COR-L47 (cell line): ENCODE data around the gene HACD2.
"Not testable (repeated sequence)": the region's sequence is repeated elsewhere in the genome, so short reads cannot be mapped to it uniquely, and the experiment has no call there.

Source experiments
- DNase-seq: peaks from one replicate; lab custom pipeline; 2025; lab: John Stamatoyannopoulos, UW

HACD2 gene, protein sequence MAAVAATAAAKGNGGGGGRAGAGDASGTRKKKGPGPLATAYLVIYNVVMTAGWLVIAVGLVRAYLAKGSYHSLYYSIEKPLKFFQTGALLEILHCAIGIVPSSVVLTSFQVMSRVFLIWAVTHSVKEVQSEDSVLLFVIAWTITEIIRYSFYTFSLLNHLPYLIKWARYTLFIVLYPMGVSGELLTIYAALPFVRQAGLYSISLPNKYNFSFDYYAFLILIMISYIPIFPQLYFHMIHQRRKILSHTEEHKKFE

DNA sequence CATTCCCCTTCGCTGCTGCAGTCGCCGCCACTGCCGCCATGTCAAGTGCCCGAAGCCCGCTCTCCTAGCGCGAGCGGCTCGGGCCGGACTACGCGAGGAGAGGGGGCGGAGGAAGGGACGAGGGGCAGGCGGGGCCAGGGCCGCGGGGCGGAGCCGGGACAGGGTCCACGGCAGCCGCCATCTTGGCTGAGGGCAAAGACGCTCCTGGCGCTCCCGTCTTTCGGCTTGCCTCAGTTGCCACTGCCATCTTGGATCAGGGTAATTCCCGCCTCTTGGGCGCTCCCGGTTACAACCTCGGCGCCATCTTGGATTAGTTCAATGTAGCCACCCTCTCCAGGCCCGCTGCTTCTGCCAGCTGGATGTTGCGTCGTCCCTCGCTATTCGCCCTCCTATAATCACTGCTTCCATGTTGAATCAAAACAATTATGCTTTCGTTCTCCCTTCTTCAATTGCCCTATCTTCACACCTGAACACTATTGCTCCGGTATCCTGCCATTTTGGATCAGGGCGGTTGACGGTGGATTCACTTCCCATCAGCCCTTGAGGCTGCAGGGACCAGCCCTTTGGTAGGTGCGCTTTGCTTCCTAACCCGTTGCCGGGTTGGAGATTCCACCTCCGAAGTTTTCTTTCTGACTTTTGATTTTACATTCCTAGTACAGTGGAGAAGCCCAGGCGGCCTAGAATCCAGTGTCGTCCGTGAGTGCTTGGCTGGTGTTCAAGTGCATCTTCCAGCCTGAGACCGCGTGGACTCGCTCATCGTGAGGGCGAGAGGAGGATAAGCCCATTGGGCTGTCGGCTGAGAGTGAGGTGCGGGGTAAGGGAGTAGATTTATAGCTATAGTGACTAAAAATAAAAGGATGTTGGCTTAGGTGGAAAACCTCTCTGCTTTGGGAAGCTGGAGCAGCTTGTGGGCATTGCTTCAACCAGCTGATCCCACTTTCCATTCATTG lies at the start of gene HACD2:
HACD2 (minus strand) TSS at position 66 of the 950 bp plus-strand sequence; CDS start at position 40, 26 bp downstream.
- DNase-seq = peak; percentile 100

DNA sequence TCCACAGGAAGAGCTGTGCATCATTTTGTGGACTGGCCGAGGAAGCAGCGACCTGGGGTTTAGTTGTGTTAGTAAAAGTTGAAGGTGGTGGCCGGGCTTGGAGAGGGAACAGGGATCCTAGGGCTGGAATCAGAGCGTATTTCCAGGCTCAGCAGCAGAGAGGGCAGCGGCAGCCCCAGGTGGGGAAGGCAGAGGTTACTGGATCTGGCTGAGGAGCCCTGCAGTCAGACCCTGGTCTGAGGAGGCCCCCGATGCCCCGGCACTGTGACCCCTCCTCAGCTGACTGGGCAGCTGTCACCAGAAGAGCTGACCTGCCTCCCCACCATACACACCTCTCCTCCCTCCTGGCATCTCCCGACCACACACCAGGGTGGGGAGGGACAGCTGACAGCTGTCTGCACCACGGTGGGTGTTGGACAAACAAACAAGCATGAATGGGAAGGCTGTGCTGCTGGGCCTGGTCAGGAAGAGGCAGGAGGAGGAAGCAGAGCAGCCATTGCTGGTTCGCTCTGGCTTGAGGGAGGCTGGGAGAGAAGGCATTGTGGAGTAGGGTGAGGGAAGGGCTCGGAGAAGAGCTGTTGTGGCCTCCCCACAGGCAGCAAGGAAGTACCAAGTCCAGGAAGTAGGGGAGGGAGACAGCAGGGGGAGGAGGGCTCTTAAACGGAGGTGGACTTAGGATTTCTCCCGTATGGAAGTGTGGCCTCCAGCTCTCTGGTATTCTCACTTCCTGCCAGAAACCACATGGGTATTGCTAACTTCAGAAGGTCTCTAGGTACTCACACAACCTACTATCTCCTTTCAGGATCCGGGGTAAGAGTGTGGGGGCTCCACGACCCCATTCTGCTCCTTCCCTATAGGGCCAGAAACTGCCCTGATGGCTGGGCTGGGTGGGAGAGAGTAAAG lies 49.5 kb upstream of the HACD2 start:
- DNase-seq = peak; percentile 79

DNA sequence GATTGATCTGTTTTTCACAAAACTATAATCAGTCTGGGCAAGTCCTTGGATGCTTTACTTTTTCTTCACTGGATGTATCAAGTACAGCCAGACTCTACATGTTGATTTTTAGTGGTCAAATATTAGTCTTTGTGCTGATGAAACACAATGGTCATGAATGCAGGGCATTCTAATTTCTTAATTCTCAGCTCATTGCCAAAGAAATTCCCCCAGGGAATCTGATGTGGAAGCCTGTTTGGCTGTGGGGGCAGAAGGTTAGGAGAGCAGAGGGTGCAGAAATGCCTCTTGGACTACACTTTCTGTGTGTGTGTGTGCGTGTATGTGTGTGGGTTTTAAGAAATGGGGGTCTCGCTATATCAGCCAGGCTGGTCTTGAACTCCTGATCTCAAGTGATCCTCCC lies 48.7 kb upstream of the HACD2 start:
- DNase-seq = no peak

DNA sequence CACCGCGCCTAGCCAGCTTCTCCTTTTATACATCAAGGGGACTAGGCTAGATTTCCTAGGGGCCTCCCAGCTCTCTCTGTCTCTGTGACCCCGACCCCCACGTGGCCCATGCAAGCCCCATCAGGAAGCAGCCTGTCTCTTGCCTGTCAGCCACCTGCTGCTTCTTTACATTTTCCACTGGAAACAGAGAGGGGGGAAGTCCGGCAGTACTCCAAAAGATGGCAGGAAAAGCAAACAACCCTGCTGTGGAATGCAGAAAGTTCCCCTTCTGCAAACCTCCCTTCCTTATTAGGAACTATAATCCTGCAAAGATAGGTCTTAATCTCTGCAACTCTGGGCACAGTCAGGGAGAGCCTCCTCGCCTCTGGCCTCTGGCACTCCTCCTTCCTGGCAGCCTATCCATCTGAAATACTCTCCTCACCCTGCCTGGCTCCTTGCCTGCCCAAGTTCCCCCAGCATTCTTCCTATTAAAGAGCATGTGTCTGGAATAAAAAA lies 47.4 kb upstream of the HACD2 start:
- no peak for DNase-seq

DNA sequence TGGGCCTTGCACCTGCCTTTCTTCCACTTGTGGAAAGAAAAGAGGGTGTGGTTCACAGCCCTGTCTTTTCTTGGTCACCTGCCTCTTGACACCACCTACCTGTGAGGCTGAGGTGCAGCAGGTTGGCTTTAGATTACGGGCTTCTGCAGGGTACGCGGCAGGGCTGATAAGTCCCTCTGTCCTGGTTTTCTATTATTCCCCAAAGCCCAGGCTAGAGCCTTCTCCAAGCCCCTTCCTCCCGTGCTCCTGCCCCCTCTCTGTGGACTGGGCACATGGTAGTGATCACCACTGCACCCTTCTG lies 44.8 kb upstream of the HACD2 start:
- no peak for DNase-seq

DNA sequence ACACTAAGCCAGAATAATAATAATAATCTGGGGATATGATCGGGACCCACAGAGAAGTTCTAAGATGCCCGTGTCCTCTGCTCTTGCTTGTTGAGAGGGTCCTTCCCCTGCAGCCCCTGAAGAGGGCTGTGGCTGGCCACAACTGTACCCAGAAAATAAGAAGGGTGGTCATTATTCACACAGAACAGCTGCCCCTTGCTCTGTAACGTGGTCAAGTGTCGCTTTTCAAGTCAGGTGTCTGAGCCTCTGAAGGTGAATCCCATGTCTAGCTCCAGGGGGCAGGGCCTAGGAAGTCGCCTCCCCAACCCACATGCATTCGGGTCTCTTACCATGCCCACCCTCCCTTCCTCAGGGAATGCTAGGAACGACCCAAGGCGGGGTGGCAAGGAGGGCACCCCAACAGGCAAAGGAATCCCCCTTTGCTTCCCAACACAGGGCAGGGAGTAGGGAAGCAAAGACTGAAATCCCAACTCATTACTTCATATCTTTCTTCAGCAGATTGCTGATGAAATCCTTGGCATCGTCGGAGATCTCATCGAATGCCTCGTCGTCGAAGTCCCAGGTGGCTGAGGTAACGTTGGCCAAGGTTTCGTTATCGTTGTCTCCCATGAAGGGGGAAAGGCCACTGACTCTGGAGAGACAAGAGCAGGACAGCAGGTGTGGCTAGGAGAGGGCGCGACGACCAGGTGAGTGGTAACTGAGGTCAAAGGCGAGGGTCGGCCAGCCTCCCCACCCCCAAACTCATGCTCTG lies 44.3 kb upstream of the HACD2 start:
- DNase-seq = no peak

DNA sequence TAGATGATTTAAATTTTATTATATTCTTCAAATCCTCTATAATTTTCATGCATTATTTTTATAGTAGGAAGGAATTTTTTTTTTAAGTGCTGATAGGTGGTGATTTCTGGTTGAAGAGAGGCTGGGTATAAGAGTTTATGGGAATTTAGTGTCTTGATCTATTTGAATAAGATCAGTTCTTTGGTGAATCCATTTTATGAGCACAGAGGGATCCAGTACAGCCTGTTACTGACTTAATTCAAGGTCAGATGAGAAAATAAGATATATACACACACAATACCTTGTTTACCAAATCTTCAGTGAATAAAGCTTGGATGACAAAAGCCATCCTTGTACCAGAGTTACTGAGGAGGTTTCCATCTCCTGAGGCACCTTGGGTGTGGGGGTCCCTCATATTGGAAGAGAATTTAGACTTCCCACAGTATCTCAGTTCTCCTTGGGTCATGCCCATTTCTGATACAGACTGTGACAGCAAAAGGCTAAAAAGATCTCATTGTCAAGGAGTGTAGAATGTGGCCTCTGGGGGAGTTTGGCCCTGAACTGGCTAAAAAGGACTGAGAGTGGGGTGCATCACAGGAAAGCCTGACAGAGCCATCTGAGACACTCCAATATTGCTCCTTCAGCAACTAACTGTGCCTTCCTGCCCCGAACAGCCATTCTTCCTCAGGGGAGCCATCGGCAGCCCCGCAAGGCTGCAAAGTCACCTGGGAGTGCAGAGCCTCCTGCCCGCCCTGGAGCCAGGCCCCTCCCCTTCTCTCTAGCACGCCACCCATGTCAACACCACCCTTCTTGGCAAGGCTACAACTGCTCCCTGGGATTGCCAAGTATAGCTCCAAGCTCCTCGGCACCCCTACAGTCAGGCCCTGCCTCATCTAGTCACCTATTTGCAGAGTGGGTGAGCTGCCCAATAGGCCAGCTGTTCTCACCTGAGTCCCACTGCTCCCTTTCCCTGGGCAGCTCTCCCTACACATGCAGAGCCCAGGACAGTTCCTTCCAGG lies 43.1 kb upstream of the HACD2 start:
- peak; percentile 70 for DNase-seq

DNA sequence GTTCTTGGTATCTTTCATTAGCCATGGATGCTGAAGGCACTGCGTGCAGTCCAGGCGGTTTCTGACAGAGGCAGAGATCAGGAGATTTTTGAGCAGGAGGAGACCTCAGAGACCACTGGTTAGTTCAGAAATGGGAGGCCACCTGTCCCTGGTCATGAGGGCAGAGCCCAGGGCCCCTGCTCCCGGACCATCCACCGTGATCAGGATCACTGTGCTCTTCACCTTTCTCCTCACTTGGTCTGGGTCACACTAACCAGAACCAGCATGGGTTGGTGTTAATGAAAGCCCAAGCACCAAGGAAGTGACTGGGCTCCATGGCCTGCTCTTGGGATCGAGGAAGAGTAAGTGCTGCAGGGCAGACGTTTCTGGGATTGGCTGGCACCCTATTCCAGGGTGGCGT lies 42.0 kb upstream of the HACD2 start:
- no peak for DNase-seq

DNA sequence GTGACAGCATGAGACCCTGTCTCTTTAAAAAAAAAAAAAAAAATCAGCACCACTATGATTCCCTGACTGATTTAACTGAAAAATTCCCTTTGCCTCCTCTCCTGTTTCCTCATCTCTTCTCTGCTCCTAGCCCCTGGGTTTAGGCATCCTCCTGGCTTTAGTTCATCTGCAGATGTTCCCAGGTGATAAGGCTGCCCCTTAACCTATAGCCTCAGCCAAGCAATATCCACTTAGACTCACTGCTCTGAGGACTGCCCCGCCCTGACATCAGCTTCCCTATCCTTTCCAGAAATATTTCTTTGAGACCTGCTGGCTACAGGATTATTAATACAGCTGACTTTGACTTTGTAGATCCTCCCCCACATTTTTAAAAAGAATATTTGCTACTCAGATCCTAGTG lies 39.4 kb upstream of the HACD2 start:
- DNase-seq = no peak

DNA sequence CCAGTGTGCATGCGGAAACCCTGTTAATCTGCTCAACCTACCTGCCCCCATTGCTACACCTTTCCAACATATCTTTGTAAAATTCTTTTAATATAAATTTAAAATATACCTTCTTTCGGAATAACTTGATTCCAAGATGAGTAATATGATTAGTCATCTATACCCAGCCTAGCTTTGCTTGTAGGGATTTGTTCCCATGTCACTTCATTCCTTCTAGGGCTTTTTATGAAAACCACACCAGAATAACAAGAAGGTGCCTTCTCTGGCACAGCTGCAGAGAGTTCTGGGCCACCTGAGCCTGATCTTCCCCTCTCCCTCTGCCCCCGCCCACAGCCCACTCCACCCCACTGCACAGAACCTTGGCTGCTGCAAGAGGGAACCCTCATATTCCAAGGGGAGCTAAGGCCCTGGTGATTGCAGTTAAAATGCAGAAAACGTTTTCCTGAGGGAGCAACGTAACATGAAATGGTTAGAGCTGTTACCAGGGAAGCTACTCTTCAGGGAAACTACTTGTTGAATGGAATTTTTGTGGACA lies 38.6 kb upstream of the HACD2 start:
- no peak for DNase-seq

DNA sequence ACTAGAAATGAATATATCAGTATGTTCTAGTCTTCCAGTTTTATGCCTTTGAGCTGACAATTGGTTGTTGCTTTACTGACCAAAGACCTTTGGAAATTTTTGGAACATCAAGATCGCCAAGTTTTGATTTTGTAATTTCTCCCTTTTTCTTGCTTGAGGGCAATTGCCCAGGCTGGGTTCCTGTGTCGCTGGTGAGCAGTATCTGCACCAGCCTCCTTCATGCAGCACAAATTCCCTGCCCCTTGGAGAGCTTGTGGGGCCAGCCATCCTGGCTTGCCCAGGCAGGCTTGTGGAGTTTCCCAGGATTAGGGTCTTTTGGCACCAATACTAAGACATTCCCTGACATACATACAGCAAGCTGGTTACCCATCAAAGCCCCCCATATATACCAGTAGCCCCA lies 37.9 kb upstream of the HACD2 start:
- no peak for DNase-seq

DNA sequence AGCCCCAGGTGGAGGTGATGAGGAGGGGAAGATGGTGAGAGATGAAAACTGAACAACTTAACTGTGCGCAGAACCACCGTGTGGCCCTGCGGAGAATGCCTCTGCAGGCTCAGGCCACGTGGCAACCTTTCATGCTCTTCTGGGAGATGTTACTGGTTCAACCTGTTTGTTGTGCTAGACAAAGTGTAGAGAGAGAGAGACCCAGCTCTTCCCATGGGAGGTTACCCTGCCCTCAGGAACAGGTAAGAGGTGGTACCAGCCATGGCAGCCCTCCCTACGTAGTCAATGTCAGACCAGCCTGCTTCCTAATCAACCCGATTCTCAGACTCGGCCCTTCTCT lies 37.0 kb upstream of the HACD2 start:
- DNase-seq = no peak

DNA sequence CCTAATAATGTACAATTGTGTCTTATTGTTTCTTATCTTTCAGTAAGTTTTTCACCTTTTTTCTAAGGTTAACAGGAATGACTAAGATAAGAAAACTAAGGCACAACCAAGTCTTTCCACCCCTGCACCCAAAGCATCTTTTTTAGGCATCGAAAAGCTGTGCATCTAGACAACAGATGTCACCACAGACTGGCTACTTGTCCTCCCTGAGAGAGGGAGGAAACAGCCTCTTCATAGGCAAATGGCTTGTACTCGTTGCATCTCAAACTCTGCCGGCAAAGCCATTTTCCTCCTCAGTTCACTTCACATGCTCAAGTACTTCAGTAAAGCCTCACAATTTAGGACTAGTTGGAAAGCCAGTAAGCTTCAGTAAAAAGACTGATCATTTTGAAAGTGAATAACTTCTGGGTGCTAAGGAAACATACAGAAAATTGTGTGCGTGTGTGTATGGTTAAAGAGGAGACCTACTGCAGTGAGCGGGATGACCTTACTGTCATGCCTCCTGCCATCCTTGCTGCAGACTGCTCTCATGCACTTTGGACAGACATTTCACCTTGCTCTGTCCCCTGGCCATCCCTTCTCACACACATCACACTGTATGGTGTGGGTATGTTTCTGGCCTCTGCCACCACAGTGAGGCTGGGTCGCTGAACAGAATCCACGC lies 36.5 kb upstream of the HACD2 start:
- DNase-seq = no peak

DNA sequence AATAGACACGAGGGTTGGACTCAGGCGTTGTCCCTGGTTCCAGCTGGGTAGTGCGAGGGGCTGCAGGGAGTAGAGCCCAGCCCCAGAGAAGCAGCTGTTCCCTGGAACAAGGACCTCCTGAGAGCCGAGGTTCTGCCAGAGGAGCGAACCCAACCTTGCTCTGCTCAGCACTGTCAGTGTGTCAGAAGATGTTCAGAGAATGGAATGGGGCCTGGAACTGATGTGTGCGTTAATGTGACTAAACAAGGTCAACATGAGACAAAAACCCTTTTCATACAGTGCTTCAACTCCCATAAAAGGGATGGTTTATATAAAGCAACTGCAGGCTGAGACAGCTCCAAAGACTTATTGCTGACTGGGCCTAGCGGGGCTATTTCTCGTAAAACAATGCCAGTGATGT lies 35.5 kb upstream of the HACD2 start:
- no peak for DNase-seq

DNA sequence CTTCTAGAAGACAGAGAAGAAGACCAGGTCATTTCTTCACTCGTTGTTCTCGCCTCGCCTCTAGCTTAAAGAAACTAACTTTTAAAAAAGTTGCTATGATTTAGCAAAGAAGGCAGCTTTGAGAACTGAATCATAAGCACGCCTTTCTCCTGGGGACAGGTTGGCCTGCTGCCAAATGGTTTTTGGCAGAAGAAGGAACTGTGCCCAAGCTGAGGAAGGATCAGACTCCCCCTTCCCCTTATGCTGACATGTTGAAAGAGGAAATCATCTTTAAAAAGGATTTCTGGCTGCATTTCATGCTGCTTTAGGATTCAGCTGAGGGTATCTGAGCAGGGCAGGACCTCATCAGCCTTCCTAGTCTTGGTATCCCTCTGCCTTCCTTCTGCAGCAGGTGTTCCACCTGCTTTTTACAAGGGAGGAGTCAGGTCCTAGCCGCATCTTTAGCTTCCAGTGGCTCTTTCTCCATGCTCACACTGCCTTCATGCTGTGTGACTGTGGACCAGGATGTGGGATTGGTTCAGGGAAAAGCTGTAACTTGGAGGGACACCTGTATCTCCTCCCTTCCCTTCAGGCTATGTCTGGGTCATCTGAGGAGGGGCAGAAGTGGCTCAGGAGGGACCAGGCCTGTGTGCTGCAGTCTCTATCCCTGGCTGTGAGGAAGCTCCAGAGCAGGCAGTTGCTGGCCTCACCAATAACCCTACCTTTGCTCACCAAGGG lies 34.1 kb upstream of the HACD2 start:
- DNase-seq = peak; percentile 70

DNA sequence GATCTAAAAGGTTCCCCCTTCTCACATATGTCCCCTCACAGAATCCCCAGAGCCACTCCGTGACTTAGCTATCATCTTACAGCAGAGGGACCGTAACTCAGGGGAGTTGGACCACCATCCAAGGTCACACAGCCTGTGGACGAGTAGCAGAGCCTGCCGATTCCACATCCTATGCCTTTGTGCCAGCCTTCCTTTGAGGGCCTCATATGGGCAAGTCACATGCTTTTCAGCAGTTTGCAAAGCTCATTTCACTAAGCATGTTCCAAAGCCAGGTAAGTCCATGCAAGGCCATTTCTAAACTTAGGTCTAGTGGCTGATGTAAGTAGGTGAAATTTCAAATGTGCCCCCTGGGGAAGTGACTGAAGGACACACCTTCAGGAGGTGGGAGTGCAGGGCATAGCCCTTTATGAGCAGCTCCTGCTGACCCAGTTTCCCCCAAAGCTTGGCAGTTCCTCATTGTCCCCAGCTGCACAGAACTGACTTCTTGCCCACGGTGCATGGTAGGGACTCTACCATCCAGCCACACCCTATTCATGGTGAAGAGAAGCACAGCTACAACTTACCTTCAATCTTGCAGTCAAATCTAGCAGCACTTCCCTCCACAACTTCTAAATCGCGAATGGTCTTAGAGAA lies 33.3 kb upstream of the HACD2 start:
- no peak for DNase-seq

DNA sequence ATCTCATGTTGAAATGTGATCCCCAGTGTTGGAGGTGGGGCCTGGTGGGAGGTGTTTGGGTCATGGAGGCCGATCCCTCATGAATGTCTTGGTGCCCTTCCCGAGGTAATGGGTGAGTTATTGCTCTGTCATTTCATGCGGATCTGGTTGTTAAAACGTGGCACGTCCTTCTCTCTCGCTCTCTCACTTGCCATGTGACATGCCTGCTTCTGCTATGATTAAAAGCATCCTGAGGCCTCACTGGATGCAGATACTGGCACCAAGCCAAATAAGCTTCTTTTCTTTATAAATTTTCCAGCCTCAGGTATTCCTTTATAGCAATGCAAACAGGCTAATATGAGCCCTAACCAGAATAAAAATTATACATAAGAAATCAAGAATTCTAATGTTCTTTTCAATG lies 31.7 kb upstream of the HACD2 start:
- DNase-seq = no peak

DNA sequence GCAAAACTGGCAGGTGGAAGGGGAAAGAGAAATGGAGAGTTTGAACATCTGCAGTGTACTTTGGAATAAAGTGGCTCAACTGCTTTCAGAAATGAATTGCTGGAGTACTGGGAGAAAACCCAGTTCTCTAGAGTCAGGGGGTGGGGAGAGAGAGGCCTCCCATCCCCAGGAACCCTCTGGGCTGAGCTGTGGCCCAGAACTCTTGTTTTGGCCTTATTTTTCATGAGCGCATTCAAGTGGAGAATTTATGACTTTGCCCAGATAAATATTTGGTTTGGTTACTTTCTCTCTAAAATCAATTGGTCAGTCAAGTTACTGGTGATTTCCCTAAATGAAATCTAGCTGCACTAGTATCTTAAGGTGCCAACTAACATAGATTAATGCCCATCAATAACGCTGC lies 28.7 kb upstream of the HACD2 start:
- DNase-seq = no peak

DNA sequence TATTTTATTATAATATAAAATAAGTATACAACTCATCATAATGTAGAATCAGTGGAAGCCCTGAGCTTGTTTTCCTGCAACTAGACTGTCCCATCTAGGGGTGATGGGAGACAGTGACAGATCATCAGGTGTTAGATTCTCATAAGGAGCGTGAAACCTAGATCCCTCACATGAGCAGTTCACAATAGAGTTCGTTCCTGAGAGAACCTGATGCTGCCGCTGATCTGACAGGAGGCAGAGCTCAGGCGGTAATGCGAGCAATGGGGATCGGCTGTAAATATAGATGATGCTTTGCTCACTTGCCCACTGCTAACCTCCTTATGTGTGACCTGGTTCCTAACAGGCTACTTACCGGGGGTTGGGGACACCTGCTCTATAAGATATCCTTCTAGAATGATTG lies 26.8 kb upstream of the HACD2 start:
- DNase-seq = not testable (repeated sequence)
